ENCODE measurements around the gene BIRC6.

- TF ChIP-seq POLR2A (IDR thresholded peaks at IDR 0.05) (no peak), CTCF (IDR thresholded peaks at IDR 0.05) (no peak)
Observed at GRCh38 chr2:32572737-32573136, 215.9 kb downstream of the BIRC6 start.
